GM19025 (cell line): ENCODE data around the gene FAM98B.

Source experiments
- ATAC-seq: cut with Tn5 transposase; IDR thresholded peaks from one replicate; pipeline ENCODE4 v1.9.1; 2021; ENCODE audit warnings: mild to moderate bottlenecking, low read depth, moderate library complexity; ENCODE audit not compliant: unreplicated experiment

Gene FAM98B

DNA sequence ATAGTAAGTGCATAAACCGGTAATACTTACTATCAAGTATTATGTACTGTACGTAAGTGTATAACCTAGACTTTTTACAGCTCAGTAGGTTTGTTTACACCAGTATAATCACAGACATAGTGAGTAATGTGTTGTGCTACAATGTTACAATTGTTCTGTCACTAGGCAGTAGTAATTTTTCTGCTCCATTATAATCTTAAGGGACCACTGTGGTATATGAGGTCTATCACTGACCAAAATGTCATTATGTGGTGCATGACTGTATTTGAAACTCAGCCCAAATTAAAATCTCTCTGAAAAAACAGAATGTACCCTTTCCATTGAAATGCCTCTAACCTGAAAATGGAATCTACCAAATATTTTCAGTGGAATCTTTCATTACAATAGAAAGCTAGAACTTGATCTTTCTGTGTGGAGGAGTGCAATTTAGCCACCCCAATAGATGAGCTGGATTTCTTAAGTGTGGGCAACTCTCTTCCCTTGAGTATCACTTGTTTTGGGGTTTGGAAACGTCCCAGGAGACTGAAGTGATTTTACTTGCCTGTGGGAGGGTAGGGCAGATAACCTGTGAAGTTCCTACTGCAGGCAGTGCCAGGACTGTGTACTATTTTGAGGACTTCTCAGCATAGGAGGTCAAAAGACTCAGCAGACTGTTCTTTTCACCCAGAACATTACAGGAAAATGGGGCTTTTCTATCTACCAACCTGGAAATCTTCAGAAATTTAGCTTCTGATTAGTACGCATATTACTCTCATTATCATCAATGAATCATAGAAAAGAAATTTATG is 50.9 kb downstream of the FAM98B start:
- ATAC-seq = no peak

DNA sequence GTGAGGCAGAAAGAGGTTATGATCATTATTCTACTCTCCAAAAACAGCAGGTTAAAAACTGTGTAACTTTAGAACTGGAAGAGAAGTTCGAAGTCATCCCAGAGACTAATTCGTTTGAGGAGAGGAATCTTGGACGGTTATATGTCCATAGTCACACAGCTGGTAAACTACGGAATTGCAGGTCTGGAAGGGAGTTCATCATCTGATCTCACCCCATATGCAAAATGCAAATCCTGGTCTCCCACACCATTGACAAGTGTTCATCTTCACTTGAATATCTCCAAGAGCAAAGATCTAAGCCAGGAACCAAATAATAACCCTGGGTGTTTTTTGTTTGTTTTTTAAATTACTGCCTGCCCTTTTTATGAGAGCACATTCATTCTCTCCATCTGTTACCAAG is 53.1 kb downstream of the FAM98B start:
- no peak for ATAC-seq

DNA sequence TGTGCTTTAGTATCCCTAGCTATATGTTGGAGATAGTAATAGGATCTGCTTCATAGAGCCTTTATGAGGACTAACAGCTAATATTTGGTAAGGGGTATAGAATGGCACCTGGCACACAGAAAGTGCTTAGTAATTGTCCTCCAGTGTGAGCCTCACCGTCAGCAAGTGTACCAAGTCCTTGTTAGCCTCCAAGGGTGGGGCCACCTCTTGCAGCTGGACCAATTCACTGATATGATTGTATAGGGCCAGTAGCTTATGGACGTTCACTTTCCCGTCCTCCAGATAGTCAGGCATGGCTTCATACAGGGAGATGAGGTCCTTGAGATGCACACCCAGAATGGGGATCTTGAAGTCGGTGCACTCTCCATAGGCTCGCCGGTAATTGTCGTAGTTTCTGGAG is 53.6 kb downstream of the FAM98B start:
- ATAC-seq = no peak

DNA sequence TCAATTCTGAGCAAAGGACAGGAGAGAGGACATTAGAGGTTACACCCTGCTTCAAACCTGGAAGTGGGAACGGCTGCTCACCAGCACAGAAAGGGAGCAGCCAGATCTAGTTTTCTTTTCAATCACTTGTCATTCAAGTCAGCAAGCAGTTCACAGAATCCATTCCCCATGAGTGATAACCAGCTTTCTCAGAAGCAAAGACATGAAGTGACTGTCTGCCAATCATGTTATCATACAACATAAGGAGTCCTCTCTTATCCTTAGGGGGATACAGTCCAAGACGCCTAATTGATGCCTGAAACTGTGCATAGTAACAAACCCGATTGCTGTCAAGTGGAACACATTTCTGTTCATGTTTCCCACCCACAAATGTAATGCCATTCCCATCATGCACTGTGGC is 54.7 kb downstream of the FAM98B start:
- ATAC-seq = no peak

DNA sequence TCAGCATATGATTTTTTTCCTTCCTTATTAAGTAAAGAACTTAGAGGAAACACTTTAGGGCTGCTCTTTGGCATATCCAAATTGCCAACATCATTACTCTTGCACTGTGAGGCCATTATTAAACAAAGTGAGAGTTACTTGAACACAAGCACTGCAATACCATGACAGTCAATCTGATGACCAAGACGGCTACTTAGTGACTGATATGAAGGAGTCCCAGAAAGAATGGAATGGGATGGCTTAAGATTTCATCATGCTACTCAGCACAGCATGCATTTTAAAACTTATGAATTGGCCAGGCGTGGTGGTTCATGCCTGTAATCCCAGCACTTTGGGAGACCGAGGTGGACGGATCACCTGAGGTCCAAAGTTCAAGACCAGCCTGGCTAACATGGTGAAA is 55.2 kb downstream of the FAM98B start:
- no peak for ATAC-seq

DNA sequence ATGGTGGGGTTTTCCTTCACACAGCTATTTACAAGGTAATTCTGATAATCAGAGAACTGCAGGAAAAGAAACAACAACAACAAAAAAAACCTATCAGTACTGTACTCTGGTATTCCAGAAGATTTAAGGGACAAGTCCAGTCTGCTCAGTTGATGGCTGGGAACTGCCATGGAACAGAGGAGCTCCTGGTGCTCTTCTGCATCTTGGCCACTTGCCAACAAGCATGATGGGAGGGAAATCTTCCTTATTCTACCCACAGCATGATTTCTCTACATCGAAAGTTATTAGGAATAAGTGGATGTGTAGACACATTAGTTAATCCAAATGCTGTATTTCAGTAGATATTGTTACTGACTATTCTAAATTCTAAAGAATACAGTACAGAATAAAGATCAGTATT is 59.0 kb downstream of the FAM98B start:
- no peak for ATAC-seq

DNA sequence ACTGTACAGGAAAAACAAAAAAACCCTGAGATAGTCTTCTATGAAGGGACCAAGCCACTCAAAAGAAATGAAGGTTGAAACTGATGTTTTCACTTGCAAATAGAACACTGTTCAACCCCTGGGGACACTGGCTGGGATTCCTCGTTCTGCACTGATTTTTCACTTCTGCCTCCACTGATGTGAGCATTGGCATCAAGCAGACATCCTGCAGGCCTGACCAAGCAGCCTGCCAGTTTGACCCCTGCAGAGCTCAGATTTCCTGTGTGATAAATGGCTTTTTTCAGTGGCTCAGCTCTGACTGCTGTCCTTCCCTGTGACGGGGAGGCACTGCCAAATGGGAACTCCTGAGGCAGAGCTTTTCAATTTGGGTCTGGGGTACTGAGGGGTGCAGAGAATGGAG is 60.7 kb downstream of the FAM98B start:
- peak; percentile 90 for ATAC-seq

DNA sequence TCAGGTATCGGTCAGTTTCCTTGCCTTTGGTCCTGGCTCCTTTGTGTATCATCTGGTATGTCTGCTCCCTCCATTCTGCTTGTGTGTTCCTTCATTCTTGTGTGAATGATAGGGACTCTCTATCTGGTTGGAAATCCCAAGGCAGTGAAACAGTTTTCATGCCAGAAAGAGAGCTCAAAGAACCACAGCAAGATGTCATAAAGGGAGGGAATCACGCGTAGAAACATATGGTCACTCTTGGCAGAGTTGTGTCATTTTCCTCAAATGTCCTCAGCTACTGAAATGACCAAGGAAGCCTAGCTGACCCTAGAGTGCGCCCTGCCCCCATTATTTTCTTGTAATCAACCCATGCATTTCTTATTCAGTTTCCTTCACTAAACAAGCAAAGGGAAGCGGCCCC is 62.7 kb downstream of the FAM98B start:
- ATAC-seq = no peak

DNA sequence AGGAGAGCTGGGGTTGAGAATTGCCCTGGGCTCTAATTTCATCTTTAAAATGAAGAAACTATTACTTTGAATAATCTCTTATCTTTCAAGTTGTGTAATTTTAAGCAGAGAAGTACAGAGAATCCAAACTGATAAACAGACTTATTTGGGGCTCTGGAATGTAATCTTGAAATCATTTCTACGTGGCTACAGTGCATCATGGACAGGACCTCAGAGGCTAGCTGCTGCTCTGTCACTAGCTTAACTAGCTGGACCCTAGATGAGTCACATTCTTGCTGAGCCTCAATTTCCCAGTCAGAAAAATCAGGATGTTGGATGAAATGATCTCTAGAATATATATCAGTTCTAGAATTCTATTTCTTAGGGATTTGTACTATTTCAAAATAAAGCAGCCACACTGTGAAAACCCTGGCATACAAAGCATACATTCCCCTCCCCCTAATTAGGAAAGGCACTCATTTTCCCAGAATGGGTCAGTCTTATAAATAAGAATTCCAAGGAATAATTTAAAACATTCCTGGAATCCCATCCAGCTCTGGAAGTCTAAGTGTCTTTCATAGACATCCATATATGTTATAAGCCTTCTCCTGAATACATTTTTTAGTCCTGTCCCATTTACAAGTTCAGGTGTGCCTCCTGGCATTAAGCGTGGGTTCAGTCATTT is 63.5 kb downstream of the FAM98B start:
- no peak for ATAC-seq

DNA sequence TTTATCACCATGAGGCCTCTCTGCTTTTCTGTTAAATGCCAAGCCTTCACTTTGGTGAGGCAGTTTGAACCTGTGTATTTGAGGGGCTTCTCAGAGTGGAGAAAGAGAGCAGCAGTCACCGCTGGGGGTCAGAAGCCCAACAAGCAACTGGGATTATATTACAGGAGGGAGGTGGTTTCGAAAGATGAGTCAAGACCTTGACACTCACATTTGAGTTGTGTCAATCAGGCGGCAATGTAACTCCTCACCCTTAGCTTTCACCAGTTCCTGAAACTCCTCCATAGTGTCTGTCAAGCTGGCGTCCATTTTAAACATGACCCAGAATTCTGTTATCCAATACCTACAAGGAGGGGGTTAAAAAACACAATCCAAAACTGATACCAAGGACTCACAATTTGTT is 64.2 kb downstream of the FAM98B start:
- ATAC-seq = no peak

DNA sequence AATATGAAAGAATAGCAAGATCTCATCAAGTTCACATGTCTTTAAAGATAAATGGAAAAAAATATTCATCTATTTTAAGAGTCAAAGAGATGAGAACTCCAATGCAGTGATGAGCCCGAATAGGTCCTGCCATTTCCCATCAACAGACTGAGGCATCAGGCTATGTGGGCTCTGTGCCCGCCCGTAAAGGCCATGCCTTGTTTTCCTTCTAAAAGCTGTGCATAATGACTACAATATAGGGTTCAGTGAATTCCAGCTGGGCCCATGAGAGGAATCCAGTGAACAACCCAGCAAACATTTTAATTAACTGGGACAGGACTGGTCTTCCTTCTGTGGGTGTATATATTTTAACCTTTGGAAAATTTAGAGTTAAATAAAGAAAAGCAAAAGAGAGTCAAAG is 66.1 kb downstream of the FAM98B start:
- no peak for ATAC-seq

DNA sequence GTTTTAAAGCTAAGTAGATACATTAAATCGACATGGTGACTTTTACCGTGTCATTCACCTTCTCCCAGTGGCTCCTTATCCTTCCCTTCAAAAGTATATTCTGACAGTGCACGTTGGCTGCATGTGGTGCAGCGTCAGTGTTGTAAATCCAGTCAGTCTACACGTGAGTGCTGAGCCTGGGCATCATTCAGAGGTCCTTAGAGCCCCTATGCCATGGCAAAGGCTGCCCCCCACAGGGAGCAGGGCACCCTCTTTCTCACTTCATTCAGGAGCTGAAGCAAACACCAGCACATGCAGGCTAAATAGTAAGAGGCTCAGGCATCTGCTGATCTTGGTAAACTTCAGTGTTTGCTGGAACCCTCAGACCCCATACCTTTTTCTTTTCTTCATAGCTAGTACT is 67.4 kb downstream of the FAM98B start:
- ATAC-seq = no peak

DNA sequence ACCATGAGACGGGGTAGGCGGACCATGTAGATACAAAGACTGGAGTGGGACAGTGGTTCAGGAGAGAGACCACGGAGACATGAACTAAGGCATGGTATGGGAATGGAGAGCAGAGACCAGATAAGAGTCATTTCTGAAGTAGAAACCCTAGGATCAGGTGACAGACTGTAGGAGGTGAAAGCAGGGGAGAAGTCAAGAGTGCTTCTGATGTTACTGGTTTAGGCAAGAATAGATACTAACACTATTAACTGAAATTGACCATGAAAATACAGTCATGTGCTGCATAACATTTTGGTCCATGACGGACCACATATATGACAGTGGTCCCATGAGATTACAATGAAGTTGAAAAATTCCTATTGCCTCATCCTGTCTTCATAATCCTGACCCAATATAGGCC is 69.0 kb downstream of the FAM98B start:
- no peak for ATAC-seq

DNA sequence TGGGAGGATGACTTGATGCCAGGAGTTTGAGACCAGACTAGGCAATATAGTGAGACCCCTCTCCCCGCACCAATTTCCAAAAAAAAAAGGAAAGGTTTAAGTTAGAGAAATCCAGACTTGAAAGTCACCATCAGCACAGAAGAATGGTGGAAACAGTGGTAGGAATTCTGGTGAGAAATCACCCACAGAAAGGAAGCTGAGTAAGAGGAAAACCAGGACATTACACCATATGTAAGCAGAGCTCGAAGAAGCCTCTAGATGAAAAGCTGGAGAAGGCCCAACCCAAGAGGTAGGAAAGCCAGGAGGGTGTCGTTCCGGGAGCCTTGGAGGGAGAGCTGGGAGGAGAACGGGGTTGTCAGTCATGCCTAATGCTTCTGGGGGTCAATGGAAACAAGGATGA is 70.2 kb downstream of the FAM98B start:
- ATAC-seq = no peak

DNA sequence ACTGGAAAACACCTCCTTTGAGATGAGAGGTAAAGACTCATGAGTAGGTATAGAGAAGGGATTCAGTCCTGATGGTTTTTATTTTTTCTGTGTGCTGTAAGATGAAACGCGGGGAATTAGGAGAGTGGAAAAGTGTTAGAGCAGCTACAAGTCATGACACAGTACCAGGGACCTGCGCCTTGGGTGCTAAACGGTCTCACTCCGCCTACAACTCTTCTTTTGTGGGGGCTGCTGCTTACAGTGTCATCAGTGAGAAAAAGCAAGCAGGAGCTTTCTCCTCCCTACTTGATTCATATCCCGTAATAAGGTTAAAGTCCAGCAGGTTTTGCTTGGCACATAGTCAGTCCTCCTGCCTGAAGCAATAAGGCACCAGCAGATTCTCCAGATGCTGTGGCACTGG is 71.6 kb downstream of the FAM98B start:
- no peak for ATAC-seq

DNA sequence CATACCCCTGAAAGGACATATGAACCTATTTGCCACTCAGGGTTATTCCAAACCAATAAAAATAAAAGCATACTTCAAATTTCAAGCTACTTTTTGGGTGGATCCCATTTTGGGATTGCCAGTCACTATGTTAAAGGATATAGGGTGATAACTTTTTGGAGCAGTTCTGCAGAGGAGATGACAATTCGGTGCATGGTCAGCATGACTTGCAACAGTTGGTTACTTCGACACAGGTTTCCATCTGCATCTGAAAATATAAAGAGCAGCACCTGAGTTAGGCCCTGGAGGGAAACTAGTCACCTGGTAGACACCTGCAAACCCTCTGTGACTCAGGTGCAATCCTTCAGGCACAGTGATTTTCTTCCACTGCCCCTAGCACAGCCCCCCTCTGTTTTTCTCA is 72.2 kb downstream of the FAM98B start:
- no peak for ATAC-seq

DNA sequence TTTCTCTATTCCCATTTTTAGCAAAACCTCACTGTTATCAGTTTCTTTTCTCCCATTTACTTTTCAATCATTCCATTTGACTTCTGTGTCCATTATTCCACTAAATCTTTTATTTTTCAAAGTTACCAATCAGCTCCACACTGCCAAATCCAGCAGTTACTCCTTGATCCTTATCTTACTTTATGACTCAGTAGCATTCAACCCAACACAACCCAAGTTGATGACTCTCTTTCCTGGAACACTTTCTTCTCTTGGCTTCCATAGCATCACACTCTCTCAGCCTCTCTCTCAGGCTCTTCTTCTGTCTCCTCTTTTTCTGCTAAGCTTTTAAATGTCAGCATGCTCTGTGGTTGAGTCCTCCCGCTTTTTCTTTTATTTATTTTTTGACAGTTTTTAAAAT is 74.4 kb downstream of the FAM98B start:
- no peak for ATAC-seq

DNA sequence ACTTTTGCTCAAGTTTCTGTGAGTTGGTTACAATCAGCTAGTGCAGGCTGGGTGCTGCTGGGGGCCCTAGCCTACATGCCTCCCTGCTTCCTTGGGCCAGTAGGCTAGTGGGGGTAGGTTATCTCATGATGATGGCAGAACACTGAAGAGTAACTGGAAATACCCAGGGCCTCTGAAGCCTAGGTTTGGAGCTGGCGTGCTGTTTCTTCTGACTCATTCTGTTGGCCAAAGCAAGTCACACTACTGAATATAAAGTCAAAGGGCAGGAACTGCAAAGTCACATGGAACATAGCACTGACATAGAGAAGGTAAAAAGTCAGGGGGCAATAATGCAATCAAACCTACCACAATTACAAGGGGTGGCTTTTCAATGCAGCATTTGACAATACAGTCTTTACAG is 76.2 kb downstream of the FAM98B start:
- peak; percentile 61 for ATAC-seq

DNA sequence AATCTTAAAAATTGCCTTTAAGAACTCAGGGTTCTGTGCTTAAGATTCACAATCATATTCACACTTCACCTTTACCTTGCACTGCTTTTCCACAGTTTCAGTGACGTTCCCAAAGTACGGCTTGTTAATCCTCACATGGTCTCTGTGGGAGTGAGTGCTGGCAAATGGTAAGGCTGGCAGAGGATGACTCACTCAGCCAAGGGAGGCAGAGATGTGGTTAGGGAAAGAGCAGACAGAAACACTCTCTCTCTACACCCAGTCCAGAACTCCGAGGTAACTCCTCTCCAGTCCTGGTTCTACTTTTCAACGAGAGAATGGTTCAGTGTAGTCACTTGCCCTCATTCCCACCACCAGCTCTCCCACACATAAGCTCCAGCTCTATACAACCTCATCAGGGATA is 77.6 kb downstream of the FAM98B start:
- no peak for ATAC-seq

DNA sequence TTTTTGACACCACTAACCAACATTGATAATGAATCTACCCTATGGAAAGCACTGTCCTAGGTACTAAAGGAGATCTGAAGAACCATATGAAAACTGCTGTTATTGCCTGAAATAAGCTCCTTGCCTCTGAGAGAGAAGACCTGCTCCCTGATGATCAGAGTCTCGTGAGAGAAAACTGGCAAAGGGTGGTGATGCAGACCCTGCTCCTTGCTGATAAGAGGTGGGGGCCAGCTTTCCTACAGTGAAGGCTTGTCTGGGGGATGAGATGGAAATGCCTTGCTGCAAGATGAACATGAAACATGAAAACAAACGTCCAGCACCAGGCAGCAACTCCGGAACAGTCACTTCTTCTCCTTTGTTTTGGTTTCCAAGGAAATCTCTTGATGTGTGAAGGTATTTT is 78.8 kb downstream of the FAM98B start:
- no peak for ATAC-seq

DNA sequence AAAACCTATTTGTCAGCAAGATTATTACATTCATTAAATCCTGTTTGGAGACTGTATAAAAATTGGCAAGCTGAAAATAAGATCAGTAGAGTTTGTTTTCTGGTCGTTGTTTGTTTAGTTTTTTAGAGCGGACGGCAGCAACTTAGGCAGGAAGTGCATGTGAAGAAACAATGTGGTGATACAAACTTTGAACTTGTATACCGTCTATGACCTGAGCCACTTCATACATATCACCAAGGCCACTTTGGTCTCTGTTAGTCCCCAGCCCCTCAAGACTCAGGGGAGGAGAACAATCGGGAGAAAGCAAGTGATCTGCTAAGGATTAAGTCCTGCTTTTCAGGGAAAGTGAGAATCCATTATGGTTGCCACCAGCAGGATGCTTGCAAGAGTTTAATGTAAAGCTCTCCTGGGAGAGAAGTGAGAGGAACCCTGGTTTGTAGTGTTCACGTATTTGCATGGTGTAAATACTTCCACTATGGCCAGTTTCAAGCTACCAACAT is 79.5 kb downstream of the FAM98B start:
- no peak for ATAC-seq

DNA sequence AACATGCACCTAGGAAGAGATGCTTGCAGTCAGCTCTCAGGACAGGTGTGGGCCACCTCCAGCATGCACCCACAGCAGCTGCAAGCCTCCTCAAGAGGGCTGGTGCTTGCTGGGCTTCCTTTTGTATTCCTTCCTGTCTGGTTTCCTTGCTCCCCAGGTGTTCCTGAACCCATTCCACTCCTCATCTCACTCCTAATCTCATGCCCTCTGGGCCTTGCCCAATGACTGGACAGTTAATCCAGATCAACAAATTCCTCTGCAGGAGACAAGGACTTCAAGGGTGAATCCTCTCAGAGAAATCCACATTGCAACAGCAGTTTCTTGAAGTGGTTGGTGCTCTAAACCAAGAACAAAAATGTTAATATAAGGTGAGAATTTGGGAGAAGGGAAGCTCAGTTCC is 80.0 kb downstream of the FAM98B start:
- ATAC-seq = no peak
